ENCODE data around the gene ST8SIA1.

GRCh38 chr12:22180705-22181104 lies 153.8 kb downstream of the ST8SIA1 start:
- TF ChIP-seq POLR2A (IDR thresholded peaks at IDR 0.05; ENCODE audit: low read depth, low read length) (no peak), POLR2AphosphoS5 (IDR thresholded peaks at IDR 0.05; ENCODE audit: low read depth, low read length) (no peak), TAF1 (IDR thresholded peaks at IDR 0.05; ENCODE audit: low read depth, low read length) (no peak), SPI1 (IDR thresholded peaks at IDR 0.05; ENCODE audit: low read depth, low read length) (no peak), PAX5 (IDR thresholded peaks at IDR 0.05; ENCODE audit: insufficient read depth, low read length, severe bottlenecking) (no peak)

Data from GM12891 (cell line).